Fibroblast of lung (primary cell): ENCODE measurements around the gene TGFB3. TPM values are rescaled to one million over a fixed set of nuclear protein-coding genes. Genes with fewer than 3 reads are reported as not detected.

Source experiments
- DNase-seq, 2 donors: peaks; one replicate each; pipeline versions ENCODE4 v3.0.0 to v3.0.0-alpha.2; 2010; ENCODE audit warnings: low read depth in 2 of 2
- H2AFZ ChIP-seq: 2 replicates; pipeline ENCODE4 v1.5.1; 2012; ENCODE audit warnings: low read length, control low read depth, inconsistent platforms
- H3K27ac ChIP-seq: 2 replicates; pipeline ENCODE4 v1.5.1; 2011; ENCODE audit warnings: low read length, control low read depth; ENCODE audit not compliant: insufficient read depth
- H3K27me3 ChIP-seq: 2 replicates; pipeline ENCODE4 v1.5.1; 2011; ENCODE audit warnings: mild to moderate bottlenecking, low read length; ENCODE audit not compliant: control insufficient read depth, insufficient read depth
- H3K36me3 ChIP-seq: 2 replicates; pipeline ENCODE4 v1.5.1; 2011; ENCODE audit warnings: low read length; ENCODE audit not compliant: control insufficient read depth, insufficient read depth
- H3K4me1 ChIP-seq: 2 replicates; pipeline ENCODE4 v1.5.1; 2011; ENCODE audit warnings: low read length; ENCODE audit not compliant: control insufficient read depth, insufficient read depth; ENCODE audit errors: extremely low read depth
- H3K4me2 ChIP-seq: 2 replicates; pipeline ENCODE4 v1.5.1; 2011; ENCODE audit warnings: low read length, control low read depth; ENCODE audit not compliant: insufficient read depth; ENCODE audit errors: extremely low read depth
- H3K4me3 ChIP-seq, 4 experiments: fragments of 200-600 bp in 1 of 4; sonication (generic) in 1 of 4; replicated peaks in 1 of 4; 2 replicates each; pipeline ENCODE4 v1.5.1; 2011 to 2016; ENCODE audit warnings: low read length in 4 of 4, low read depth in 3 of 4, mild to moderate bottlenecking in 3 of 4, control low read depth in 2 of 4, inconsistent platforms in 1 of 4, mixed read lengths in 1 of 4; ENCODE audit not compliant: insufficient read depth in 1 of 4; ENCODE audit errors: control extremely low read depth in 1 of 4
- H3K79me2 ChIP-seq: 2 replicates; pipeline ENCODE4 v1.5.1; 2012; ENCODE audit warnings: mild to moderate bottlenecking, low read length, inconsistent platforms; ENCODE audit not compliant: control insufficient read depth, insufficient read depth
- H3K9ac ChIP-seq: 2 replicates; pipeline ENCODE4 v1.5.1; 2011; ENCODE audit warnings: mild to moderate bottlenecking, low read length, control low read depth; ENCODE audit not compliant: insufficient read depth
- H3K9me3 ChIP-seq: 2 replicates; pipeline ENCODE4 v1.5.1; 2012; ENCODE audit warnings: low read depth, low read length; ENCODE audit not compliant: control insufficient read depth, insufficient read depth
- H4K20me1 ChIP-seq: 2 replicates; pipeline ENCODE4 v1.5.1; 2011; ENCODE audit warnings: low read length; ENCODE audit not compliant: control insufficient read depth, insufficient read depth; ENCODE audit errors: extremely low read depth
- CTCF ChIP-seq, 2 donors: IDR thresholded peaks in 1 of 2; conservative IDR thresholded peaks in 1 of 2; 1 replicate in 1 of 2; 2 replicates in 1 of 2; pipeline ENCODE4 v1.5.1; 2011 to 2012; ENCODE audit warnings: low read length in 2 of 2, control low read depth in 1 of 2, inconsistent platforms in 1 of 2, low read depth in 1 of 2, mild to moderate bottlenecking in 1 of 2
- EZH2 ChIP-seq: IDR thresholded peaks from 2 replicates; pipeline ENCODE4 v1.5.1; 2012; ENCODE audit warnings: low read length, control low read depth, mild to moderate bottlenecking; ENCODE audit errors: missing control alignments
- polyA plus RNA-seq, 2 donors: library from polyadenylated mRNA; depleted of rRNA in 1 of 2; stranded (reverse) in 1 of 2; unstranded in 1 of 2; fragments of >200 nt; gene quantifications; 2 replicates each; pipeline ENCODE4 v1.2.1, GENCODE V29; 2011 to 2012; ENCODE audit warnings: missing spikeins in 1 of 2
- total RNA-seq: library from RNA; depleted of rRNA; stranded (reverse); fragments of >200 nt; gene quantifications from 2 replicates; pipeline ENCODE4 v1.2.1, GENCODE V29; 2014

The TGFB3 gene
- total and polyA plus RNA-seq, 2 donors (not counting 1 experiment from before 2014, with no cell fraction given): 5.9 to 30.8 TPM

GRCh38 chr14:76007852-76008251 is 26.1 kb upstream of the TGFB3 start:
- Histone ChIP-seq H2AFZ (no peak overlapping the region), H3K27me3 (no peaks in the 10 kb centered on the region), H4K20me1 (no peaks in the 10 kb centered on the region), H3K9me3 (no peaks in the 10 kb centered on the region), H3K4me1 (peaks cover 6% of the 10 kb centered on the region), H3K79me2 (no peaks in the 10 kb centered on the region), H3K4me3 (no peak overlapping the region), H3K36me3 (peaks cover 1% of the 10 kb centered on the region), H3K27ac (no peak overlapping the region), H3K9ac (no peak overlapping the region), H3K4me2 (no peak overlapping the region)
- peak in 1 of 2 donors; percentile 25 for DNase-seq
- no peak for TF ChIP-seq CTCF (conservative IDR thresholded peaks at IDR 0.05 in 1 of 2, IDR thresholded peaks at IDR 0.05 in 1 of 2; ENCODE audit: low read depth in 1 of 2, low read length in 2 of 2)
- TF ChIP-seq EZH2: no peak

GRCh38 chr14:76007379-76007778 is 25.6 kb upstream of the TGFB3 start:
- H3K9ac ChIP-seq: no peak overlapping the region
- no peak for DNase-seq
- TF ChIP-seq EZH2: no peak
- no peak for TF ChIP-seq CTCF (conservative IDR thresholded peaks at IDR 0.05 in 1 of 2, IDR thresholded peaks at IDR 0.05 in 1 of 2; ENCODE audit: low read depth in 1 of 2, low read length in 2 of 2)
- H3K4me1 ChIP-seq: peaks cover 6% of the 10 kb centered on the region
- H2AFZ ChIP-seq: no peak overlapping the region
- no peak overlapping the region for H3K27ac ChIP-seq
- no peak overlapping the region for H3K4me2 ChIP-seq
- H3K9me3 ChIP-seq: no peaks in the 10 kb centered on the region
- H4K20me1 ChIP-seq: no peaks in the 10 kb centered on the region
- H3K27me3 ChIP-seq: no peaks in the 10 kb centered on the region
- no peak overlapping the region for H3K4me3 ChIP-seq
- H3K36me3 ChIP-seq: peaks cover 1% of the 10 kb centered on the region
- H3K79me2 ChIP-seq: no peaks in the 10 kb centered on the region

- Histone ChIP-seq H3K4me1 (peaks cover under 1% of the 10 kb centered on the region), H3K27me3 (no peaks in the 10 kb centered on the region), H3K79me2 (no peaks in the 10 kb centered on the region), H3K36me3 (peaks cover under 1% of the 10 kb centered on the region), H3K9ac (no peak overlapping the region), H3K9me3 (no peaks in the 10 kb centered on the region), H3K27ac (no peak overlapping the region), H4K20me1 (no peaks in the 10 kb centered on the region), H3K4me2 (no peak overlapping the region), H2AFZ (no peak overlapping the region), H3K4me3 (no peak overlapping the region)
- TF ChIP-seq CTCF (conservative IDR thresholded peaks at IDR 0.05 in 1 of 2, IDR thresholded peaks at IDR 0.05 in 1 of 2; ENCODE audit: low read depth in 1 of 2, low read length in 2 of 2) (no peak), EZH2 (no peak)
- no peak for DNase-seq
Measured at GRCh38 chr14:76006253-76006652, 24.5 kb upstream of the TGFB3 start.
